BJ (cell line): ENCODE measurements around the gene SMARCB1. TPM values are rescaled to one million over a fixed set of nuclear protein-coding genes. Genes with fewer than 3 reads are reported as not detected.

ENCODE experiments used
- CTCF ChIA-PET: fragments of 350-600 bp; formaldehyde crosslinking; extraction: SDS; loops from one replicate; lab custom pipeline; 2021; ENCODE audit warnings: antibody characterized with exemption, inconsistent platforms; lab: Yijun Ruan, JAX
- POLR2A ChIA-PET: fragments of 300-600 bp; sonication (Branson Sonifier 250); formaldehyde crosslinking; extraction: SDS; loops from one replicate; lab custom pipeline; 2021; ENCODE audit warnings: antibody characterized with exemption; lab: Charles Lee
- DNase-seq: peaks from one replicate; pipeline ENCODE4 v3.0.0-alpha.2; 2011; ENCODE audit warnings: low read depth
- H3K27me3 ChIP-seq: 2 replicates; pipeline ENCODE4 v1.6.0; 2011; ENCODE audit warnings: low read length; ENCODE audit not compliant: control insufficient read depth, insufficient read depth
- H3K36me3 ChIP-seq: 2 replicates; pipeline ENCODE4 v1.5.1; 2011; ENCODE audit warnings: low read length; ENCODE audit not compliant: control insufficient read depth, insufficient read depth
- H3K4me3 ChIP-seq: 2 replicates; pipeline ENCODE4 v1.5.1; 2011; ENCODE audit warnings: low read depth, mild to moderate bottlenecking, control low read depth, low read length
- CTCF ChIP-seq: IDR thresholded peaks from 2 replicates; pipeline ENCODE4 v1.5.1; 2011; ENCODE audit warnings: low read depth, mild to moderate bottlenecking, control low read depth, inconsistent platforms, low read length, moderate library complexity; ENCODE audit not compliant: insufficient read depth
- polyA plus RNA-seq: library from polyadenylated mRNA; depleted of rRNA; stranded (reverse); fragments of >200 nt; gene quantifications from 2 replicates; pipeline ENCODE4 v1.2.3, GENCODE V29; 2011

SMARCB1 gene
- polyA plus RNA-seq, 1 experiment, result 174 TPM

DNA sequence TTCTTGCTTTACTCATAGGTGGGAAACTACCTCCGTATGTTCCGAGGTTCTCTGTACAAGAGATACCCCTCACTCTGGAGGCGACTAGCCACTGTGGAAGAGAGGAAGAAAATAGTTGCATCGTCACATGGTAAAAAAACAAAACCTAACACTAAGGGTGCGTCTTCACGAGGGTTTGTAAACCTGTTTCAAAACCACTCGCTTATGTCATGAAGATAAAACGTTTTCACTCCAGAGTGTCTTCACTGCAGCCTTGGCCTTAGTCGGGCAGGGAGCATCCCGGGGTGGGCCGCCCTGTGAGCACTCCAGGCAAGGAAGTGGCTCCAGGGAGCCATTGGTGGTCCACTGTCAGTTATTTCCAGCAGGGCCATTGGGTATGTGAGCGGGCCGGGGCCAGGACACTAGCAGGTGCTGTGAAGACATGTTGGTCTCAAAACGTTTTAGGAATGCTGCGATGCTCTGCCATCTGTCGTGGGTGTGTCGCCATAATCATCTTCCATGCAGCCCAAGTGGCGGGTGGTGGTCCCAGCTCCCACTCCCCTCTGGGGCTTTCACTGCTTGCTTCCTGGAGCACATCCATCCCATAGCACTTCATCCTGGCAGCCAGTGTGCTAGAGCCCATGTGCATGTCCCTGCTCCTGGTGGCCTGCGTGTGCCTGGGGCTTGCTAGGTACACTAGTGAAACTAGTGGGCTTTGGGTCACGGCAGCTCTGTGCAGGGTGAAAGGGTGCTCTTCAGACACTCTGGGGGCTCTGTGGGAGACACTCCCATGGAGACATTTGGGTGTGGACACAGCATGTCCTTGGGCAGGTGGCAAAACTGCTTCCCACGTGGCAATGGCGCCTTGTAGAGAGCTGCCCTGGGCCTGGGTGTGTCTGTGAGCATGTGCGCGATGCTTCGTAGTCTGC, 5.2 kb downstream of the SMARCB1 start:
- ChIA-PET POLR2A (no interaction called here), CTCF (interaction anchor here (0.8 to 1.4 kb wide), 2 partner anchors 21 to 24 kb away, joined by 3 to 4 read pairs; partner anchors contain the start of gene CHCHD10)
- Histone ChIP-seq H3K36me3 (peaks cover 6% of the 10 kb centered on the region), H3K4me3 (no peak overlapping the region), H3K27me3 (no peaks in the 10 kb centered on the region)
- TF ChIP-seq CTCF, result no peak
- DNase-seq, result no peak

DNA sequence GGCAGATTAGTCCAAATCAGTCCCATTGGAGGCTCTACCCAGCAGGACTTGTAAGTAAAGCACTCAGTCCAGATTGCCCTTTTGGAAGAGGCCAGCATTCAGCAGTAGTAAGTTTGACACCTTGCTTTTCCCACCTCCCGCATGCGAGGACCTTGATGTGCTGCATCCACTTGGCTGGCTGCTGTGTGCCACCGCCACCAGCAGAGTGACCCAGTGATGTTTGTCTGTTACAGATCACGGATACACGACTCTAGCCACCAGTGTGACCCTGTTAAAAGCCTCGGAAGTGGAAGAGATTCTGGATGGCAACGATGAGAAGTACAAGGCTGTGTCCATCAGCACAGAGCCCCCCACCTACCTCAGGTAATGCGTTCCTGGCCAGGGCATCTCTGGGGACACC, 6.6 kb downstream of the SMARCB1 start:
- Histone ChIP-seq H3K4me3 (no peak overlapping the region), H3K27me3 (no peaks in the 10 kb centered on the region), H3K36me3 (peaks cover 10% of the 10 kb centered on the region)
- no peak for TF ChIP-seq CTCF
- ChIA-PET POLR2A (no interaction called here), CTCF (interaction anchor here (0.8 kb wide), 1 partner anchor 25 kb away, joined by 5 read pairs; the partner anchor contains the start of gene CHCHD10)
- DNase-seq, result no peak

- DNase-seq, result no peak
- CTCF ChIA-PET, result interaction anchor here (1.7 kb wide), 1 partner anchor 8 kb away, joined by 3 read pairs; no protein-coding TSS in a partner anchor
Measured at GRCh38 chr22:23796461-23796860, 9.7 kb downstream of the SMARCB1 start.

GRCh38 chr22:23800297-23801237, 13.8 kb downstream of the SMARCB1 start:
- CTCF ChIA-PET, result no interaction called here
- Histone ChIP-seq H3K4me3 (no peak overlapping the region), H3K27me3 (no peaks in the 10 kb centered on the region), H3K36me3 (peaks cover 39% of the 10 kb centered on the region)
- POLR2A ChIA-PET, result no interaction called here
- no peak for TF ChIP-seq CTCF
- no peak for DNase-seq

More at GRCh38 chr22:23796461-23796860, 9.7 kb downstream of the SMARCB1 start:
- Histone ChIP-seq H3K4me3 (no peak overlapping the region), H3K36me3 (peaks cover 21% of the 10 kb centered on the region), H3K27me3 (no peaks in the 10 kb centered on the region)
- POLR2A ChIA-PET, result no interaction called here
- TF ChIP-seq CTCF, result no peak
